Prostate gland (tissue), 2 donors: ENCODE measurements around the gene DLGAP4.

Source experiments
- POLR2A ChIP-seq: fragments of 450-650 bp; IDR thresholded peaks from one replicate; pipeline ENCODE4 v1.6.1; 2016; ENCODE audit warnings: antibody characterized with exemption, mild to moderate bottlenecking
- POLR2AphosphoS5 ChIP-seq: sonication (generic); formaldehyde crosslinking; IDR thresholded peaks from one replicate; pipeline ENCODE4 v1.6.1; 2017; ENCODE audit warnings: antibody characterized with exemption
- TF ChIP-seq, protein P1 (sequence below), 4 experiments: fragments of 200-600 bp in 2 of 4; fragments of 450-650 bp in 2 of 4; sonication (generic) in 2 of 4; IDR thresholded peaks; 1 replicate in 3 of 4; 2 replicates in 1 of 4; pipeline ENCODE4 v1.5.1; 2016 to 2019; ENCODE audit warnings: antibody characterized with exemption in 4 of 4, mild to moderate bottlenecking in 2 of 4, moderate library complexity in 2 of 4

DNA sequence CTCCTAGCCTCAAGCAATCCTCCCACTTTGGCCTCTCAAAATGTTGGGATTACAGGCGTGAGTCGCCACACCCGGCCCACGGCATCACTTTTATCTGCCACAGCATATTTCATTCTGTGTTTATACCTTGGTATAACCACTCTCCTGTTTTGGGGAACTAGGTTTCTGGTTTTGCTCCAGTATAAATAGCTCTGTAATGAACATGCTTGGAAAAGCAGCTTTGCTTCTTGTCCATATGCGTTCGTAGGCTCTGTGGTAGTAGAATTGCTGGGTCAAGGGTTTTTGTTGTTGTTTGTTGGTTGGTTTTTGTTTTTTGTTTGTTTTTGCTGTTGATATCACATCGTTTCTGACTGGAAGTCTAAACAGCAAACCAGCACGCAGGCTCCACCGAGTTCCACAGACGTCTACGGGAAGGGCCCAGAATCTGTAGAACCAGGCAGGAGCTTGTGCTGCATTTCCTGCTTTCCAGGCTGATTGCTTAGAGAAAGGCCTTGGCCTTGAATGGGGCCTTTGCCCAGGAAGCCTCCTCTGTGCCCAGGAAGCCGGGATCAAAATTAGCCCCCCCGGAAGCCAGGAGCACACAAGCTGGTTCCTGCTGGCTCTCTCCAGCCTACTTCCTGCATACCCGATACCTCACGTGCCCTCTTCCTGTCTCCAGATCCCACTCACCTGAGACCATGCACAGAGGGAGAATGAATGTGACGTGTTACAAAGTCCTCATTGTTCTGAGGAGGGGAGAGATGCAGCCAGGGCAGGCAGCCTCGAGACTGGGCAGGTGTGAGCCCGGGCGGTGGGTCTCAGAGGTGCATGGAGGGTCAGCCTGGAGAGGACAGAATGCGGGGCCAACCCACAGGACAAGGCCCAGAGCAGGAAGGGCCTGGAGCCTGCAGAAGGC, 35.1 kb upstream of the DLGAP4 start:
- TF ChIP-seq POLR2AphosphoS5, result no peak
- TF ChIP-seq, protein P1, sequence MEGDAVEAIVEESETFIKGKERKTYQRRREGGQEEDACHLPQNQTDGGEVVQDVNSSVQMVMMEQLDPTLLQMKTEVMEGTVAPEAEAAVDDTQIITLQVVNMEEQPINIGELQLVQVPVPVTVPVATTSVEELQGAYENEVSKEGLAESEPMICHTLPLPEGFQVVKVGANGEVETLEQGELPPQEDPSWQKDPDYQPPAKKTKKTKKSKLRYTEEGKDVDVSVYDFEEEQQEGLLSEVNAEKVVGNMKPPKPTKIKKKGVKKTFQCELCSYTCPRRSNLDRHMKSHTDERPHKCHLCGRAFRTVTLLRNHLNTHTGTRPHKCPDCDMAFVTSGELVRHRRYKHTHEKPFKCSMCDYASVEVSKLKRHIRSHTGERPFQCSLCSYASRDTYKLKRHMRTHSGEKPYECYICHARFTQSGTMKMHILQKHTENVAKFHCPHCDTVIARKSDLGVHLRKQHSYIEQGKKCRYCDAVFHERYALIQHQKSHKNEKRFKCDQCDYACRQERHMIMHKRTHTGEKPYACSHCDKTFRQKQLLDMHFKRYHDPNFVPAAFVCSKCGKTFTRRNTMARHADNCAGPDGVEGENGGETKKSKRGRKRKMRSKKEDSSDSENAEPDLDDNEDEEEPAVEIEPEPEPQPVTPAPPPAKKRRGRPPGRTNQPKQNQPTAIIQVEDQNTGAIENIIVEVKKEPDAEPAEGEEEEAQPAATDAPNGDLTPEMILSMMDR (IDR thresholded peaks at IDR 0.05), result no peak
- no peak for TF ChIP-seq POLR2A
